GM12872 (cell line): ENCODE results near the gene ACER2.

ENCODE experiments used
- TF ChIP-seq, protein P1 (sequence below): IDR thresholded peaks from 3 replicates; pipeline ENCODE4 v1.5.1; 2011; ENCODE audit warnings: low read depth, mild to moderate bottlenecking, low read length, moderate library complexity; ENCODE audit not compliant: insufficient read depth

The ACER2 gene

DNA sequence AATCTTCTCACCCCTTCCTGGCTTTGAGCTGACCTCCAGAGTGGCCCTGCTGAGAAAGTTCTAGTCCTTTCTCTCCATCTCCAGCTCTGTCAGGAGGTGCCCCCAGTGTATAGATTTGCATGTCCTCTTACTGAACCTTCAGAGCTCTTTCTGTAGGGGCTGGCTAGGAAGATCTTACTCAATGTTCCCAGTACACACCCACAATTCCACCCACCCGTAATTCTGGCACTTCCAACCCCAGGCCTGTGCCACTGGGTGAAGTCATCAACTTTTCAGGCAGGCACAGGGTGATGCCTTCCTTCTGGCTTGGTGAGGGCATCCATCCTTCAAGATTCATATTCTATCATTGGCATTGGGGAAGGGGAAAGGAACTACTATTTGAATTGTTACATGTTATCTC, 75.9 kb downstream of the ACER2 start:
- TF ChIP-seq, protein P1, sequence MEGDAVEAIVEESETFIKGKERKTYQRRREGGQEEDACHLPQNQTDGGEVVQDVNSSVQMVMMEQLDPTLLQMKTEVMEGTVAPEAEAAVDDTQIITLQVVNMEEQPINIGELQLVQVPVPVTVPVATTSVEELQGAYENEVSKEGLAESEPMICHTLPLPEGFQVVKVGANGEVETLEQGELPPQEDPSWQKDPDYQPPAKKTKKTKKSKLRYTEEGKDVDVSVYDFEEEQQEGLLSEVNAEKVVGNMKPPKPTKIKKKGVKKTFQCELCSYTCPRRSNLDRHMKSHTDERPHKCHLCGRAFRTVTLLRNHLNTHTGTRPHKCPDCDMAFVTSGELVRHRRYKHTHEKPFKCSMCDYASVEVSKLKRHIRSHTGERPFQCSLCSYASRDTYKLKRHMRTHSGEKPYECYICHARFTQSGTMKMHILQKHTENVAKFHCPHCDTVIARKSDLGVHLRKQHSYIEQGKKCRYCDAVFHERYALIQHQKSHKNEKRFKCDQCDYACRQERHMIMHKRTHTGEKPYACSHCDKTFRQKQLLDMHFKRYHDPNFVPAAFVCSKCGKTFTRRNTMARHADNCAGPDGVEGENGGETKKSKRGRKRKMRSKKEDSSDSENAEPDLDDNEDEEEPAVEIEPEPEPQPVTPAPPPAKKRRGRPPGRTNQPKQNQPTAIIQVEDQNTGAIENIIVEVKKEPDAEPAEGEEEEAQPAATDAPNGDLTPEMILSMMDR, result no peak

DNA sequence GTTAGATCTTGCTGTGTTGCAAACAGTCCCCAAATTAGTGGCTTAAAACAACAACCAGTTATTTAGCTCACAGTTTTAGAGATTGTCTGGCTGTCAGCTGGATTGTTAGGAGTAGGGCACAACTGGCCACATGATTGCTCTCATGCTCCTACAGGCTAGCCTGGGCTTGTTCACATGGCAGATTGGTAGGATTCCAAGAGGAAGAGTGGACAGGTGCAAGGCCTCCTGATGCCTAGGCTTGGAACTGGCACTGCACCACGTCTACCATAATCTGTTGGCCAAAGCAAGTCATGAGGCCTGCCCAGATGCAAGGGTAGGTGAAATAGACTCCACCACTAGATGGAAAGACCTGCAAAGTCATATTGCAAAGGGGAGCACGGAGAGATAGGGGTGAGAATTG, 76.4 kb downstream of the ACER2 start:
- TF ChIP-seq, protein P1, result no peak

GRCh38 chr9:19486803-19487202, 78.0 kb downstream of the ACER2 start:
- TF ChIP-seq, protein P1, result no peak

GRCh38 chr9:19488721-19489120, 79.9 kb downstream of the ACER2 start:
- TF ChIP-seq, protein P1, result no peak

DNA sequence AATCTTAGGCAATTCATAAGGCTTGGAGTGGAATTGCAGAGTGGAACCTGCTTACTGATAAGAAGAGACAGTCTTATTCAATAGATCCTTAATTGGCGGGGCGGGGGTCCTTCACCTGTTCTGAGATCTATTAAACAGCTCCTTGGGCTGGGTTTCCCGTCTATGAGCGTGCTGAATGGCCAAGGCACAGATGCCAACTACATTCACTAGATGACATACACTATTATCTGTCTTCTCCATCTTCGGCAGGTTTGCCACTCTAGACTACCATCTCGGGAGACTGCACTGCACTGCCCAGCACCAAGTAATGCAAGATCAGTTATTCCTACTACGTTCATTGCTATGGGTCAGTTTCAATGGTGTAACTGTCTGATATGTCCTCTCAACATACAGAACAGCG, 81.5 kb downstream of the ACER2 start:
- TF ChIP-seq, protein P1, result no peak

- TF ChIP-seq, protein P1, result no peak
Observed at GRCh38 chr9:19490828-19491227, 82.0 kb downstream of the ACER2 start.

GRCh38 chr9:19492775-19493173, 84.0 kb downstream of the ACER2 start:
- TF ChIP-seq, protein P1, result no peak
